Smooth muscle cell (in vitro differentiated cells): Measurements from ENCODE around the gene PKIB. TPM values are rescaled to one million over a fixed set of nuclear protein-coding genes. Genes with fewer than 3 reads are reported as not detected.
"Not testable (repeated sequence)": the region's sequence is repeated elsewhere in the genome, so short reads cannot be mapped to it uniquely, and the experiment has no call there.

Experiments used
- DNase-seq: peaks from one replicate; lab custom pipeline; 2025; ENCODE audit not compliant: unreplicated experiment; lab: John Stamatoyannopoulos, UW
- H2AFZ ChIP-seq: fragments of 200-600 bp; sonication (generic); 2 replicates; pipeline ENCODE4 v1.6.0; 2016; ENCODE audit warnings: antibody characterized with exemption, low read depth, mild to moderate bottlenecking
- H3F3A ChIP-seq: fragments of 200-600 bp; sonication (generic); 2 replicates; pipeline ENCODE4 v1.6.0; 2017; ENCODE audit warnings: antibody characterized with exemption, low read depth
- H3K27ac ChIP-seq: fragments of 200-600 bp; sonication (generic); 2 replicates; pipeline ENCODE4 v1.5.1; 2016; ENCODE audit warnings: low read depth, mild to moderate bottlenecking
- H3K27me3 ChIP-seq: fragments of 200-600 bp; sonication (generic); 2 replicates; pipeline ENCODE4 v1.6.1; 2016; ENCODE audit warnings: low read depth, mild to moderate bottlenecking
- H3K36me3 ChIP-seq: fragments of 200-600 bp; sonication (generic); 2 replicates; pipeline ENCODE4 v1.5.1; 2016; ENCODE audit warnings: low read depth
- H3K4me1 ChIP-seq: fragments of 200-600 bp; sonication (generic); 2 replicates; pipeline ENCODE4 v1.5.1; 2016; ENCODE audit warnings: low read depth
- H3K4me2 ChIP-seq: fragments of 200-600 bp; sonication (generic); 2 replicates; pipeline ENCODE4 v1.6.0; 2016; ENCODE audit warnings: mild to moderate bottlenecking
- H3K4me3 ChIP-seq: fragments of 200-600 bp; sonication (generic); 2 replicates; pipeline ENCODE4 v1.5.1; 2016; ENCODE audit warnings: mild to moderate bottlenecking
- H3K79me2 ChIP-seq: fragments of 200-600 bp; sonication (generic); 2 replicates; pipeline ENCODE4 v1.6.0; 2016; ENCODE audit warnings: low read depth, mild to moderate bottlenecking
- H3K9ac ChIP-seq: fragments of 200-600 bp; sonication (generic); 2 replicates; pipeline ENCODE4 v1.6.0; 2016; ENCODE audit warnings: low read depth
- H3K9me3 ChIP-seq: fragments of 200-600 bp; sonication (generic); replicated peaks from 2 replicates; pipeline ENCODE4 v1.5.1; 2016; ENCODE audit warnings: low read depth
- H4K20me1 ChIP-seq: fragments of 200-600 bp; sonication (generic); 2 replicates; pipeline ENCODE4 v1.6.0; 2016; ENCODE audit warnings: low read depth
- CTCF ChIP-seq: fragments of 200-600 bp; sonication (generic); IDR thresholded peaks from 2 replicates; pipeline ENCODE4 v1.5.1; 2017; ENCODE audit warnings: borderline replicate concordance, mild to moderate bottlenecking, antibody characterized with exemption; ENCODE audit not compliant: insufficient read depth, poor library complexity, severe bottlenecking
- WGBS: methylation state at CpG from one replicate; pipeline ENCODE4 v1.1.7; 2016; ENCODE audit warnings: low lambda C conversion rate; 5-methylcytosine and 5-hydroxymethylcytosine counted together
- polyA plus RNA-seq: library from polyadenylated mRNA; unstranded; fragments of >200 nt; fragmentation: Nextera tagmentation; extraction: Ambion mirVana; gene quantifications from 2 replicates; pipeline ENCODE4 v1.2.1, GENCODE V29; 2016
- total RNA-seq: library from RNA; depleted of rRNA; stranded (reverse); fragments of >200 nt; gene quantifications from 2 replicates; pipeline ENCODE4 v1.2.3, GENCODE V29; 2014

Gene PKIB
- total and polyA plus RNA-seq, 2 experiments from 2014 or later = 65.6 to 82.6 TPM

- DNase-seq = no peak
- Histone ChIP-seq H3K27me3 (no peaks in the 10 kb centered on the region), H3K27ac (no peak overlapping the region), H3F3A (no peaks in the 10 kb centered on the region), H3K9me3 (peaks cover 3% of the 10 kb centered on the region), H3K4me3 (no peak overlapping the region), H4K20me1 (peaks cover 9% of the 10 kb centered on the region), H3K79me2 (peaks cover 24% of the 10 kb centered on the region), H3K4me1 (no peaks in the 10 kb centered on the region), H3K9ac (no peak overlapping the region), H3K36me3 (no peaks in the 10 kb centered on the region), H3K4me2 (no peak overlapping the region), H2AFZ (no peak overlapping the region)
- 97% methylated on average over 1 of the region's 1 CpG for WGBS
- no peak for TF ChIP-seq CTCF
Measured at GRCh38 chr6:122578961-122579360, 31.2 kb upstream of the PKIB start.

GRCh38 chr6:122580737-122581136 is 29.5 kb upstream of the PKIB start:
- H3K79me2 ChIP-seq = peaks cover 19% of the 10 kb centered on the region
- peaks cover 2% of the 10 kb centered on the region for H3K36me3 ChIP-seq
- H3K27ac ChIP-seq = no peak overlapping the region
- no peak overlapping the region for H2AFZ ChIP-seq
- H3K4me2 ChIP-seq = no peak overlapping the region
- H3K27me3 ChIP-seq = no peaks in the 10 kb centered on the region
- H3K9me3 ChIP-seq = no peaks in the 10 kb centered on the region
- no peak overlapping the region for H3K9ac ChIP-seq
- TF ChIP-seq CTCF = peak; percentile 7
- 84% methylated on average over 3 of the region's 3 CpGs for WGBS
- no peak for DNase-seq
- no peaks in the 10 kb centered on the region for H3K4me1 ChIP-seq
- no peaks in the 10 kb centered on the region for H3F3A ChIP-seq
- peaks cover 9% of the 10 kb centered on the region for H4K20me1 ChIP-seq
- no peak overlapping the region for H3K4me3 ChIP-seq

GRCh38 chr6:122589115-122589514 is 21.1 kb upstream of the PKIB start:
- no peak overlapping the region for H3K4me3 ChIP-seq
- no peaks in the 10 kb centered on the region for H3K27me3 ChIP-seq
- H2AFZ ChIP-seq = no peak overlapping the region
- 100% methylated on average over 1 of the region's 1 CpG for WGBS
- no peak for DNase-seq
- peaks cover 4% of the 10 kb centered on the region for H3K79me2 ChIP-seq
- no peak overlapping the region for H3K4me2 ChIP-seq
- H3K9ac ChIP-seq = no peak overlapping the region
- H3K36me3 ChIP-seq = peaks cover 24% of the 10 kb centered on the region
- H3F3A ChIP-seq = no peaks in the 10 kb centered on the region
- no peak overlapping the region for H3K27ac ChIP-seq
- no peaks in the 10 kb centered on the region for H3K9me3 ChIP-seq
- peaks cover 5% of the 10 kb centered on the region for H4K20me1 ChIP-seq
- no peaks in the 10 kb centered on the region for H3K4me1 ChIP-seq
- TF ChIP-seq CTCF = no peak

GRCh38 chr6:122598295-122598694 is 11.9 kb upstream of the PKIB start:
- not testable (repeated sequence) for H3K4me3 ChIP-seq, H3K4me1 ChIP-seq, H3K9me3 ChIP-seq, H3K9ac ChIP-seq, H3K4me2 ChIP-seq, H3K36me3 ChIP-seq, H2AFZ ChIP-seq, H3K79me2 ChIP-seq, H3K27ac ChIP-seq, DNase-seq, H4K20me1 ChIP-seq, H3F3A ChIP-seq, H3K27me3 ChIP-seq
- WGBS = 96% methylated on average over 2 of the region's 2 CpGs
